ENCODE measurements around the gene ACSL3. TPM values are rescaled to one million over a fixed set of nuclear protein-coding genes. Genes with fewer than 3 reads are reported as not detected.

The ACSL3 gene
- total RNA-seq, 1 experiment from 2014 or later, result 85.2 TPM

DNA sequence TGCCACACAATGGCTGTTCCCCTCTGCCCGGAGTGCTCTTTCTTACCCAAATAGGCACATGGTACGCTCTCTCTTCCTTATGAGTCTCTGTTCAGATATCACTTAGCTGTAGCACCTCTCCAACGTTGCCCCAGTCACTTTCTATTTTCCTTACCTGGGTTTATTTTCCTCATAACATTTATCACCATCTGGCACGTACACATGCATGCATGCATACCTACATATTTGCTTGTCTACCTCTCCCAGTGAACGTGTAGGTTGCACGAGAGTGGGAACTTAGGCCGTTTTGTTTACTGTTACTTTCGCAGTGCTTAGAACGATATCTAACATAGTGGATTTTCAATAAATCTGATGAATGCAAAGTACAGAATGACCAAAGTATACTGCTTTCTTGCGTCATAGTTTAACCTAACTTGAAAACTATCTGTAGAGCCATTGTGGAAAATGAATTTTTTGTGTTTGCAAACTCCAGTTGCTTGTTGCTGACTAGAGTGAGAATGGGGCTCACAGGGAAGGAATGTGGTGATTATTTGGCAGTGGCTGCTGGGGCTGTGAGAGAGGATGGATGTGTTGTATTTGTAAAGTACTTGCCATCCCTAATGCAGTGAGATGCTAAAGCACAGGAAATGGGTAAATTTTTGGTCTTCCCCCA, 47.1 kb downstream of the ACSL3 start:
- in situ Hi-C loops (cut with HindIII; ENCODE audit: low pct_unique_long_range_greater_than_20kb, low sequenced_read_pairs) (no loop called here), intact Hi-C loops (cut with micrococcal nuclease; ENCODE audit: unreplicated experiment) (no loop called here)
- Histone ChIP-seq H3K4me1 (ENCODE audit: control insufficient read depth, insufficient read depth, low read length) (0 out of 2 replicates have a peak, but pooled peaks cover 3% of the 10 kb centered on the region), H3K27me3 (ENCODE audit: control insufficient read depth, insufficient read depth, low read length) (no peaks in the 10 kb centered on the region), H3K27ac (ENCODE audit: low read length) (no peak overlapping the region), H3K36me3 (ENCODE audit: control insufficient read depth, insufficient read depth, low read length) (peaks cover 15% of the 10 kb centered on the region; the same call in 1 of the 2 replicates), H3K9me3 (ENCODE audit: control insufficient read depth, insufficient read depth, low read depth, low read length) (no peaks in the 10 kb centered on the region), H3K4me3 (ENCODE audit: low read depth in 2 of 2, low read length in 2 of 2) (no peak overlapping the region)
- BruUV-seq (replicated peaks), result no TSS peak
- CTCF ChIA-PET, result no interaction called here
- no peak for DNase-seq (ENCODE audit: low read depth, low spot score)
- POLR2A ChIA-PET, result no interaction called here
- TF ChIP-seq TCF7L2 (IDR thresholded peaks at IDR 0.05; ENCODE audit: low read depth, low read length), result no peak
- TF ChIP-seq, protein P1, sequence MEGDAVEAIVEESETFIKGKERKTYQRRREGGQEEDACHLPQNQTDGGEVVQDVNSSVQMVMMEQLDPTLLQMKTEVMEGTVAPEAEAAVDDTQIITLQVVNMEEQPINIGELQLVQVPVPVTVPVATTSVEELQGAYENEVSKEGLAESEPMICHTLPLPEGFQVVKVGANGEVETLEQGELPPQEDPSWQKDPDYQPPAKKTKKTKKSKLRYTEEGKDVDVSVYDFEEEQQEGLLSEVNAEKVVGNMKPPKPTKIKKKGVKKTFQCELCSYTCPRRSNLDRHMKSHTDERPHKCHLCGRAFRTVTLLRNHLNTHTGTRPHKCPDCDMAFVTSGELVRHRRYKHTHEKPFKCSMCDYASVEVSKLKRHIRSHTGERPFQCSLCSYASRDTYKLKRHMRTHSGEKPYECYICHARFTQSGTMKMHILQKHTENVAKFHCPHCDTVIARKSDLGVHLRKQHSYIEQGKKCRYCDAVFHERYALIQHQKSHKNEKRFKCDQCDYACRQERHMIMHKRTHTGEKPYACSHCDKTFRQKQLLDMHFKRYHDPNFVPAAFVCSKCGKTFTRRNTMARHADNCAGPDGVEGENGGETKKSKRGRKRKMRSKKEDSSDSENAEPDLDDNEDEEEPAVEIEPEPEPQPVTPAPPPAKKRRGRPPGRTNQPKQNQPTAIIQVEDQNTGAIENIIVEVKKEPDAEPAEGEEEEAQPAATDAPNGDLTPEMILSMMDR (IDR thresholded peaks at IDR 0.05), result no peak
- TF ChIP-seq REST (IDR thresholded peaks at IDR 0.05; ENCODE audit: insufficient read depth in 1 of 2, low read depth in 2 of 2, low read length in 1 of 2), result no peak
- no peak for TF ChIP-seq SIN3A (IDR thresholded peaks at IDR 0.05; ENCODE audit: borderline replicate concordance, insufficient read depth, low read depth, low read length)
- ATAC-seq, result no peak

- CTCF ChIA-PET, result no interaction called here
- DNase-seq (ENCODE audit: low read depth, low spot score) (no peak), ATAC-seq (no peak)
- in situ Hi-C loops (cut with HindIII; ENCODE audit: low pct_unique_long_range_greater_than_20kb, low sequenced_read_pairs) (no loop called here), intact Hi-C loops (cut with micrococcal nuclease; ENCODE audit: unreplicated experiment) (no loop called here)
- TF ChIP-seq REST (IDR thresholded peaks at IDR 0.05; ENCODE audit: insufficient read depth in 1 of 2, low read depth in 2 of 2, low read length in 1 of 2) (no peak), SIN3A (IDR thresholded peaks at IDR 0.05; ENCODE audit: borderline replicate concordance, insufficient read depth, low read depth, low read length) (no peak)
- no peak overlapping the region for H3K4me3 ChIP-seq (ENCODE audit: low read depth in 2 of 2, low read length in 2 of 2)
- no peaks in the 10 kb centered on the region for H3K9me3 ChIP-seq (ENCODE audit: control insufficient read depth, insufficient read depth, low read depth, low read length)
- H3K4me1 ChIP-seq (ENCODE audit: control insufficient read depth, insufficient read depth, low read length), result 0 out of 2 replicates have a peak, but pooled peaks cover 1% of the 10 kb centered on the region
- no peaks in the 10 kb centered on the region for H3K27me3 ChIP-seq (ENCODE audit: control insufficient read depth, insufficient read depth, low read length)
- no TSS peak for BruUV-seq (replicated peaks)
- peaks cover 15% of the 10 kb centered on the region; the same call in 1 of the 2 replicates for H3K36me3 ChIP-seq (ENCODE audit: control insufficient read depth, insufficient read depth, low read length)
- POLR2A ChIA-PET, result no interaction called here
- H3K27ac ChIP-seq (ENCODE audit: low read length), result no peak overlapping the region
Observed at GRCh38 chr2:222909286-222909685, 48.5 kb downstream of the ACSL3 start.

All from Panc1 (cell line).